Keratinocyte (primary cell): Measurements from ENCODE around the gene CARD18. TPM values are rescaled to one million over a fixed set of nuclear protein-coding genes. Genes with fewer than 3 reads are reported as not detected.
"Not testable (repeated sequence)": the region's sequence is repeated elsewhere in the genome, so short reads cannot be mapped to it uniquely, and the experiment has no call there.

Source experiments
- DNase-seq: peaks from one replicate; pipeline ENCODE4 v3.0.0-alpha.2; 2011; ENCODE audit warnings: low read depth, missing footprints, low spot score
- FAIRE-seq: peaks from 2 replicates; lab custom pipeline; 2011; peaks lifted over from hg19 to GRCh38; lab: Jason Lieb, UNC
- H2AFZ ChIP-seq: 2 replicates; pipeline ENCODE4 v1.6.0; 2012; ENCODE audit warnings: low read length, control low read depth, inconsistent platforms; ENCODE audit not compliant: control insufficient read depth
- H3K27ac ChIP-seq: 2 replicates; pipeline ENCODE4 v1.5.1; 2011; ENCODE audit warnings: low read length; ENCODE audit not compliant: control insufficient read depth, insufficient read depth
- H3K27me3 ChIP-seq: 3 replicates; pipeline ENCODE4 v1.6.0; 2011; ENCODE audit warnings: low read length; ENCODE audit not compliant: control insufficient read depth, insufficient read depth; ENCODE audit errors: extremely low read depth
- H3K36me3 ChIP-seq, 2 experiments: 2 replicates in 1 of 2; 3 replicates in 1 of 2; pipeline ENCODE4 v1.5.1; 2011; ENCODE audit warnings: low read length in 2 of 2, mild to moderate bottlenecking in 1 of 2; ENCODE audit not compliant: control insufficient read depth in 2 of 2, insufficient read depth in 2 of 2; ENCODE audit errors: extremely low read depth in 1 of 2
- H3K4me1 ChIP-seq: 3 replicates; pipeline ENCODE4 v1.5.1; 2011; ENCODE audit warnings: low read length; ENCODE audit not compliant: control insufficient read depth, insufficient read depth; ENCODE audit errors: extremely low read depth
- H3K4me2 ChIP-seq: 3 replicates; pipeline ENCODE4 v1.6.0; 2011; ENCODE audit warnings: low read depth, low read length; ENCODE audit not compliant: control insufficient read depth, insufficient read depth; ENCODE audit errors: extremely low read depth
- H3K4me3 ChIP-seq, 3 experiments: fragments of 200-600 bp in 1 of 3; sonication (generic) in 1 of 3; 2 replicates in 2 of 3; 3 replicates in 1 of 3; pipeline ENCODE4 v1.5.1; 2011 to 2016; ENCODE audit warnings: low read length in 3 of 3, mild to moderate bottlenecking in 3 of 3, control low read depth in 2 of 3, inconsistent platforms in 1 of 3, low read depth in 1 of 3, mixed read lengths in 1 of 3, mixed run types in 1 of 3, moderate library complexity in 1 of 3; ENCODE audit not compliant: control insufficient read depth in 2 of 3, insufficient read depth in 2 of 3; ENCODE audit errors: extremely low read depth in 1 of 3
- H3K79me2 ChIP-seq: 2 replicates; pipeline ENCODE4 v1.6.0; 2012; ENCODE audit warnings: low read length; ENCODE audit not compliant: control insufficient read depth, insufficient read depth
- H3K9ac ChIP-seq: 3 replicates; pipeline ENCODE4 v1.6.0; 2011; ENCODE audit warnings: low read length; ENCODE audit not compliant: control insufficient read depth, insufficient read depth; ENCODE audit errors: extremely low read depth
- H3K9me1 ChIP-seq: 3 replicates; pipeline ENCODE4 v1.6.0; 2011; ENCODE audit warnings: low read length; ENCODE audit not compliant: control insufficient read depth, insufficient read depth; ENCODE audit errors: extremely low read depth
- H3K9me3 ChIP-seq: 2 replicates; pipeline ENCODE4 v1.5.1; 2012; ENCODE audit warnings: low read depth, low read length; ENCODE audit not compliant: control insufficient read depth
- H4K20me1 ChIP-seq: 3 replicates; pipeline ENCODE4 v1.6.0; 2011; ENCODE audit warnings: low read length; ENCODE audit not compliant: control insufficient read depth, insufficient read depth; ENCODE audit errors: extremely low read depth
- EZH2 ChIP-seq: IDR thresholded peaks from one replicate; pipeline ENCODE4 v1.6.1; 2012; ENCODE audit warnings: inconsistent platforms, mild to moderate bottlenecking, low read length, moderate library complexity
- dilution Hi-C: fragments of 300-500 bp; cut with MboI; formaldehyde crosslinking; loops from one replicate; pipeline ENCODE4 v1.7.0; 2020; ENCODE audit warnings: low sequenced_read_pairs; ENCODE audit not compliant: extremely low pct_ligation_motif_present
- polyA plus RNA-seq, 5 experiments: library from polyadenylated mRNA; depleted of rRNA in 3 of 5; stranded (reverse) in 3 of 5; stranded (forward) in 1 of 5; unstranded in 1 of 5; fragments of >200 nt; gene quantifications; 1 replicate in 1 of 5; 2 replicates in 3 of 5; 3 replicates in 1 of 5; pipeline versions ENCODE4 v1.2.1 to v1.2.3, GENCODE V29; 2011 to 2012; ENCODE audit warnings: missing spikeins in 2 of 5, low read depth in 1 of 5, low replicate concordance in 1 of 5
- TF ChIP-seq, protein P1 (sequence below), 3 experiments: IDR thresholded peaks in 1 of 3; conservative IDR thresholded peaks in 1 of 3; optimal IDR thresholded peaks in 1 of 3; 2 replicates in 2 of 3; 3 replicates in 1 of 3; pipeline versions ENCODE3 to v1.5.1; 2011; ENCODE audit warnings: low read length in 3 of 3, mild to moderate bottlenecking in 3 of 3, moderate library complexity in 2 of 3, control low read depth in 1 of 3, inconsistent platforms in 1 of 3; ENCODE audit not compliant: insufficient read depth in 2 of 3; ENCODE audit errors: extremely low read depth in 1 of 3

The CARD18 gene
- polyA plus RNA-seq, 1 donor (not counting 4 experiments of a cell fraction or from before 2014, with no cell fraction given), result 10.4 TPM

DNA sequence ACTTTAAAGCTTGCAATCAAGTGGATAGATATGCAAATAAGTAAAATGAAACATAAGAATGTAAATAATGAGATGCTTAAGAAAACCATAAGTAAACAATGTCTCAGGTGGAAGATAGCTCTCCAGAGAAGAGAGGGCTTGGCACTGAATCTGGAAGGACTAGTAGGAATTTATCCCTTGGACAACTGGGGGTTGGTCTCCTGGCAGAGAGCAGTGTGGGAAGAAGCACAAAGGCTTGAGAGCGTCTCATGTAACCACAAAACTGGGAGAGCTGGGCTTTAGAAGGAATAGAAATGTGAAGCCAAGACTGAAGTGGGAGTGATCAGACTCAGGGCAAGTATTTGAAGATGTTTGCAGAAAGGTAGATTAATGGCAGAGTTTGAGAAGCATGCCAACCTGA, 31.3 kb downstream of the CARD18 start:
- no peak for FAIRE-seq
- no peaks in the 10 kb centered on the region for H3K36me3 ChIP-seq
- dilution Hi-C loops, result no loop called here

GRCh38 chr11:105107226-105107825, 32.2 kb downstream of the CARD18 start:
- H3K36me3 ChIP-seq, H3K79me2 ChIP-seq, H3K27me3 ChIP-seq, DNase-seq, H3K9ac ChIP-seq, H4K20me1 ChIP-seq, H3K4me3 ChIP-seq, H3K9me1 ChIP-seq, H2AFZ ChIP-seq, dilution Hi-C loops, H3K4me2 ChIP-seq, H3K9me3 ChIP-seq, FAIRE-seq, H3K27ac ChIP-seq: not testable (repeated sequence)
- H3K4me1 ChIP-seq, result peaks cover 16% of the 10 kb centered on the region

More for the DNA sequence above, 31.3 kb downstream of the CARD18 start:
- H3K27ac ChIP-seq, result no peak overlapping the region
- DNase-seq, result no peak
- no peak overlapping the region for H3K4me2 ChIP-seq
- H3K79me2 ChIP-seq, result no peaks in the 10 kb centered on the region
- H3K9me1 ChIP-seq, result no peaks in the 10 kb centered on the region
- H3K4me3 ChIP-seq, result no peak overlapping the region
- H3K27me3 ChIP-seq, result no peaks in the 10 kb centered on the region
- H2AFZ ChIP-seq, result no peak overlapping the region
- no peak overlapping the region for H3K9ac ChIP-seq
- H4K20me1 ChIP-seq, result no peaks in the 10 kb centered on the region
- TF ChIP-seq, protein P1, sequence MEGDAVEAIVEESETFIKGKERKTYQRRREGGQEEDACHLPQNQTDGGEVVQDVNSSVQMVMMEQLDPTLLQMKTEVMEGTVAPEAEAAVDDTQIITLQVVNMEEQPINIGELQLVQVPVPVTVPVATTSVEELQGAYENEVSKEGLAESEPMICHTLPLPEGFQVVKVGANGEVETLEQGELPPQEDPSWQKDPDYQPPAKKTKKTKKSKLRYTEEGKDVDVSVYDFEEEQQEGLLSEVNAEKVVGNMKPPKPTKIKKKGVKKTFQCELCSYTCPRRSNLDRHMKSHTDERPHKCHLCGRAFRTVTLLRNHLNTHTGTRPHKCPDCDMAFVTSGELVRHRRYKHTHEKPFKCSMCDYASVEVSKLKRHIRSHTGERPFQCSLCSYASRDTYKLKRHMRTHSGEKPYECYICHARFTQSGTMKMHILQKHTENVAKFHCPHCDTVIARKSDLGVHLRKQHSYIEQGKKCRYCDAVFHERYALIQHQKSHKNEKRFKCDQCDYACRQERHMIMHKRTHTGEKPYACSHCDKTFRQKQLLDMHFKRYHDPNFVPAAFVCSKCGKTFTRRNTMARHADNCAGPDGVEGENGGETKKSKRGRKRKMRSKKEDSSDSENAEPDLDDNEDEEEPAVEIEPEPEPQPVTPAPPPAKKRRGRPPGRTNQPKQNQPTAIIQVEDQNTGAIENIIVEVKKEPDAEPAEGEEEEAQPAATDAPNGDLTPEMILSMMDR (optimal IDR thresholded peaks at IDR 0.05 in 1 of 3, IDR thresholded peaks at IDR 0.05 in 1 of 3, conservative IDR thresholded peaks at IDR 0.05 in 1 of 3; ENCODE audit: extremely low read depth in 1 of 3, insufficient read depth in 2 of 3, low read length in 3 of 3), result no peak
- no peak for TF ChIP-seq EZH2
- H3K9me3 ChIP-seq, result no peaks in the 10 kb centered on the region
- peaks cover 16% of the 10 kb centered on the region for H3K4me1 ChIP-seq

GRCh38 chr11:105106140-105106539, 33.4 kb downstream of the CARD18 start:
- H2AFZ ChIP-seq, result no peak overlapping the region
- dilution Hi-C loops, result no loop called here

More at GRCh38 chr11:105106140-105106539, 33.4 kb downstream of the CARD18 start:
- no peak overlapping the region for H3K27ac ChIP-seq
- H3K4me1 ChIP-seq, result peaks cover 20% of the 10 kb centered on the region
- no peak for TF ChIP-seq EZH2
- TF ChIP-seq, protein P1 (optimal IDR thresholded peaks at IDR 0.05 in 1 of 3, IDR thresholded peaks at IDR 0.05 in 1 of 3, conservative IDR thresholded peaks at IDR 0.05 in 1 of 3; ENCODE audit: extremely low read depth in 1 of 3, insufficient read depth in 2 of 3, low read length in 3 of 3), result no peak
- no peaks in the 10 kb centered on the region for H3K9me3 ChIP-seq
- H3K4me2 ChIP-seq, result no peak overlapping the region
- H3K79me2 ChIP-seq, result no peaks in the 10 kb centered on the region
- H3K4me3 ChIP-seq, result no peak overlapping the region
- H3K9ac ChIP-seq, result no peak overlapping the region
- DNase-seq (no peak), FAIRE-seq (no peak)
- H3K36me3 ChIP-seq, result no peaks in the 10 kb centered on the region
- no peaks in the 10 kb centered on the region for H4K20me1 ChIP-seq
- no peaks in the 10 kb centered on the region for H3K9me1 ChIP-seq
- no peaks in the 10 kb centered on the region for H3K27me3 ChIP-seq
